Spinal cord (tissue), 10 donors: Measurements from ENCODE around the gene MRPL27. TPM values are rescaled to one million over a fixed set of nuclear protein-coding genes. Genes with fewer than 3 reads are reported as not detected.
"Not testable (repeated sequence)": the region's sequence is repeated elsewhere in the genome, so short reads cannot be mapped to it uniquely, and the experiment has no call there.

Source experiments
- DNase-seq, 6 donors: peaks; one replicate each; pipeline versions ENCODE4 v3.0.0 to v3.0.0-alpha.2; 2013 to 2015; ENCODE audit warnings: low spot score in 6 of 6, low read depth in 4 of 6
- H3K27ac ChIP-seq: one replicate; pipeline ENCODE4 v1.5.1; 2013; ENCODE audit warnings: low read depth, low read length, control low read depth
- H3K27me3 ChIP-seq: one replicate; pipeline ENCODE4 v1.6.1; 2013; ENCODE audit warnings: low read length; ENCODE audit not compliant: control insufficient read depth, insufficient read depth
- H3K36me3 ChIP-seq: one replicate; pipeline ENCODE4 v1.6.1; 2013; ENCODE audit warnings: low read length; ENCODE audit not compliant: control insufficient read depth, insufficient read depth
- H3K4me1 ChIP-seq: one replicate; pipeline ENCODE4 v1.6.1; 2013; ENCODE audit warnings: low read length; ENCODE audit not compliant: control insufficient read depth, insufficient read depth
- H3K4me3 ChIP-seq: one replicate; pipeline ENCODE4 v1.5.1; 2013; ENCODE audit warnings: low read depth, low read length, control low read depth
- H3K9me3 ChIP-seq: one replicate; pipeline ENCODE4 v1.6.1; 2013; ENCODE audit warnings: low read length; ENCODE audit not compliant: control insufficient read depth, insufficient read depth
- WGBS: methylation state at CpG from one replicate; pipeline ENCODE4 v1.1.5; 2013; ENCODE audit warnings: missing lambda C conversion rate; ENCODE audit not compliant: insufficient coverage; 5-methylcytosine and 5-hydroxymethylcytosine counted together
- long read RNA-seq, 4 donors: transcript quantifications; one replicate each; lab custom pipeline, GENCODE V29; 2026
- polyA plus RNA-seq, 2 donors: library from polyadenylated mRNA; unstranded; fragments of 120-200 nt; gene quantifications; one replicate each; pipeline ENCODE4 v1.2.1, GENCODE V29; 2013; ENCODE audit not compliant: insufficient read length in 2 of 2
- total RNA-seq, 2 donors: library from RNA; depleted of rRNA in 1 of 2; stranded (reverse); fragments of 120-200 nt in 1 of 2; fragments of >200 nt in 1 of 2; gene quantifications; one replicate each; pipeline versions ENCODE4 v1.2.3 to v1.2.4, GENCODE V29; 2013 to 2014
- donor health status: healthy.

The MRPL27 gene
- total RNA-seq (10 to 100 TPM; 45.3 to 98.7 TPM), polyA plus RNA-seq (10 to 100 TPM; 70.1 to 76.7 TPM)
- long read RNA-seq, donor 1, transcript MRPL27-201 (4 exons, 716 nt) = major isoform, 74 of 99 reads
- long read RNA-seq, donor 1, partial matches to known transcripts = 20 of 99 reads
- long read RNA-seq, donor 1, other reads (novel, unspliced or antisense) = 0 of 99 reads
- long read RNA-seq, donor 2, transcript MRPL27-201 (4 exons, 716 nt) = major isoform, 26 of 26 reads
- long read RNA-seq, donor 2, partial matches to known transcripts = 0 of 26 reads
- long read RNA-seq, donor 2, other reads (novel, unspliced or antisense) = 0 of 26 reads
- long read RNA-seq, donor 3, transcript MRPL27-201 (4 exons, 716 nt) = major isoform, 38 of 38 reads
- long read RNA-seq, donor 3, partial matches to known transcripts = 0 of 38 reads
- long read RNA-seq, donor 3, other reads (novel, unspliced or antisense) = 0 of 38 reads
- long read RNA-seq, donor 4, transcript MRPL27-202 (3 exons, 2,441 nt) = minor isoform, 5 of 110 reads
- long read RNA-seq, donor 4, transcript MRPL27-201 (4 exons, 716 nt) = major isoform, 81 of 110 reads
- long read RNA-seq, donor 4, partial matches to known transcripts = 21 of 110 reads
- long read RNA-seq, donor 4, other reads (novel, unspliced or antisense) = 0 of 110 reads

DNA sequence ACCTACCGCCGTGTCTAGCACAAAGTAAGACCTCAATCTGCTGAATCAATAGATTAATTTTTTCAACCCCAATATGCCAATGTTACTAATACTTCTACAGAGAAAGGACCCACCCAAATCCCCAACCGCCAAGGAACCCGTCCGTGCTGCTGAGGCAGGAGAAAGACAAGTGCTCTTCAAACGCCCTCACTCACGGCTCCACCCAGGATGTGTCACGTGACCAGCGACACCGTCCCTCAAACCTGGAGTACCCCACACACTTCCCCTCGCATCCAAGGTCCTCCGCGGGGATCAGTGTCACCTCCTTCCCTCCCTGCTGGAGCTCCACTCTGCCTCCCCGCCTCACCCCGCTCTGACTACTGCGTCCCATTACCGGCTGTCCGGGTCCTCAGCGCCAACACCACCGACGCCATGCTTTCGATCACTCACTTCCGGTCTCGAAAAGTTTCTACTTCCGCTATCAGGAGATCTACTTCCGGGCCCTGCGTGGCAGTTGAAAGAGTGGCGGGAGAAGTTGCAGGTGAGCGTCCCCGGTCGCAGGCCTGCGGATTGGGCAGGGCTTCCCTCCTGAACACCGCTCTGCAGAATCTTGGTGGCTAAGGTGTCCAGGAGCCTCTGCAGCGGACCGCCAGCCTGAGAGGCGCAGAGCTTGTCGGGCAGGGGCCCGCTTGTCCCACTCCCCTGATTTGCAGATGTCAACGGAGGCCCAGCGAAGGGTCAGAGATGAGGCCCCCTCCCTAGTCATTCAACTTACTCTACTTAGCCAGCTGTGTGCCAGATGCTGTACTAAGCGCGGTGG is at the start of gene MRPL27, which contains the start of gene EME1:
Gene MRPL27 (minus strand): TSS at position 427 of the 799 bp plus-strand sequence. CDS start 14 bp downstream, at position 413.
Gene EME1 (plus strand): TSS at position 472 of the 799 bp plus-strand sequence. CDS start 1,980 bp downstream, outside the sequence.
- Histone ChIP-seq H3K9me3 (no peaks in the 10 kb centered on the region), H3K27ac (peak within 1 kb of the TSS; percentile 96), H3K27me3 (no peaks in the 10 kb centered on the region), H3K4me1 (peaks cover 11% of the 10 kb centered on the region), H3K36me3 (peaks cover 20% of the 10 kb centered on the region), H3K4me3 (peak within 1 kb of the TSS; percentile 100)
- 0% methylated on average over 38 of the region's 42 CpGs for WGBS
- DNase-seq = peak; percentile 74 to 97 (median 92)

- H3K27ac ChIP-seq = no peak overlapping the region
- peaks cover 22% of the 10 kb centered on the region for H3K4me1 ChIP-seq
- no peaks in the 10 kb centered on the region for H3K9me3 ChIP-seq
- WGBS = no CpG with 5 or more reads among the region's 2 CpGs
- H3K36me3 ChIP-seq = no peaks in the 10 kb centered on the region
- H3K4me3 ChIP-seq = no peak overlapping the region
- no peaks in the 10 kb centered on the region for H3K27me3 ChIP-seq
- DNase-seq = no peak
Observed at GRCh38 chr17:50422738-50423137, 49.8 kb upstream of the MRPL27 start.

GRCh38 chr17:50421308-50422051 is 48.5 kb upstream of the MRPL27 start:
- Histone ChIP-seq H3K36me3 (no peaks in the 10 kb centered on the region), H3K9me3 (no peaks in the 10 kb centered on the region), H3K27ac (no peak overlapping the region), H3K4me1 (peaks cover 13% of the 10 kb centered on the region), H3K4me3 (peak overlapping the region; percentile 9), H3K27me3 (no peaks in the 10 kb centered on the region)
- DNase-seq = peak in 1 of 6 donors; percentile 41
- 0% methylated on average over 1 of the region's 3 CpGs for WGBS

DNA sequence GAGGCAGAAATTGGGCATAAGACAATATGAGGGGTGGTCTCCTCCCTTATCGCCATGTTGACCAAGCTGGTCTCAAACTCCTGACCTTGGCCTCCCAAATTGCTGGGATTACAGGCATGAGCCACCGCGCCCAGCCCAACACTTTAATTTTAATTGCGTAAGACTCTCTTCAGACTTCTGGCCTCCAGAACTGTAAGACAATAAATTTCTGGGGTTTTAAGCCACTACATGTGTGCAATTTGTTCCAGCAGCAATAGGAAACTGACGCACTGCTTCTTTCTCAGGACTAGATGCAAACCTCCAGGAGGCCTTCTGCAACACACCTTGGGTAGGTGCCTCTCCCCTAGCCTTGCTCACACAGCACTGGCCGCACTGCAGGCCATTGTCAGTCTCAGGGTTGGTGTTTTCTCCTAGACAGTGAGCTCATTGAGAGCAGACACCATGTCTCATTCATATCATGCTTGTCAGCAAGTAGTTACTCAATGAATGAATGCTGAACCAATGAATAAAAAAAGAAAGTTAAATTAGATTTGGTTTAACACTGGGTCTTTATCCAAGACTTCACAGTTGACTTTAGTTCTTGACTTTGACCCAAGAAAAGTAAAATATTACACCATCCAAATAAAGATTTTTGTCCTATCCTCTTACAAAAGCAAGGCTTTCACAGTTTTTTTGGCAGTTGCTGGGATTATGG is 47.6 kb upstream of the MRPL27 start:
- WGBS = 92% methylated on average over 4 of the region's 6 CpGs
- H3K9me3 ChIP-seq = no peaks in the 10 kb centered on the region
- peaks cover 5% of the 10 kb centered on the region for H3K4me1 ChIP-seq
- H3K4me3 ChIP-seq = no peak overlapping the region
- H3K27me3 ChIP-seq = no peaks in the 10 kb centered on the region
- H3K27ac ChIP-seq = no peak overlapping the region
- DNase-seq = no peak
- H3K36me3 ChIP-seq = no peaks in the 10 kb centered on the region

DNA sequence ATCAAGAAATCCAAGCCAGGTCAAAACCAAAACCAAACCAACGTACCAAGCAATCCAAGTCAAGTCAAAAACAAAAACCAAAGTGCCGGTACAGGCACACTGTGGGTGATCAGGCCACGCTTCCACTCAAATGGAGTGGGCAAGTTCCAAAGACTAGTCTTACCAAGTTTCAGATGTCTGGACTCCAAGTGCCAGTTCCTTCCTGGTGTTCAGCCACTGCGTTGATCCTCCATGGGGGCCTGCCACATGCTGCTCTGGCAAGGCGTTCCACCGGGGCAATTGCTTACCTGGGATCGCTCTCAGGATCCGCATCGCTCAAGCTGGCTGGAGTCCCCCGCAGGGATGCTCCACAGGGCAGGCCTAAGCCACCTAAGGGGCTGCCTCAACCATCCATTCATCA is 46.6 kb upstream of the MRPL27 start:
- not testable (repeated sequence) for H3K9me3 ChIP-seq, H3K36me3 ChIP-seq, H3K27ac ChIP-seq, H3K27me3 ChIP-seq, H3K4me1 ChIP-seq, DNase-seq, H3K4me3 ChIP-seq
- WGBS = 96% methylated on average over 10 of the region's 10 CpGs

DNA sequence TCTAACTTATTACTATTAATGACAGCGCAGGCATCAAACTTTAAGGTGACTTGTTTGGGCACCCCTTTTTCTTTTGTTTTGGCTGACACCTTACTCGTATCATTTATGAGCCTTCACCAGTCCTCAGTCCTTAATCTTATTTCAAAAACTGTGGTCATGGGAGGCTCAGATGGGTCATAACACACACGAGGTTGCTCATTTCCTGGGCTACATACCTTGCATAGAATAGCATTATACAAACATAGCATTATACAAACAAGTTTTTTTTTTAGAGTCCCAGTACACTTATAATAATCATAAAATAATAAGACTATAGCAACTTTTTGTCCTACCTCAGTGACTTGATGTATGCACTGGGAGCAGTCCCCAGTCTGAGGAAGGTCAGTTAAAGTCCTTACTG is 41.8 kb upstream of the MRPL27 start:
- Histone ChIP-seq H3K9me3 (no peaks in the 10 kb centered on the region), H3K27me3 (no peaks in the 10 kb centered on the region), H3K4me1 (no peaks in the 10 kb centered on the region), H3K4me3 (no peak overlapping the region), H3K27ac (no peak overlapping the region), H3K36me3 (no peaks in the 10 kb centered on the region)
- DNase-seq = no peak
- WGBS = 83% methylated on average over 2 of the region's 3 CpGs

DNA sequence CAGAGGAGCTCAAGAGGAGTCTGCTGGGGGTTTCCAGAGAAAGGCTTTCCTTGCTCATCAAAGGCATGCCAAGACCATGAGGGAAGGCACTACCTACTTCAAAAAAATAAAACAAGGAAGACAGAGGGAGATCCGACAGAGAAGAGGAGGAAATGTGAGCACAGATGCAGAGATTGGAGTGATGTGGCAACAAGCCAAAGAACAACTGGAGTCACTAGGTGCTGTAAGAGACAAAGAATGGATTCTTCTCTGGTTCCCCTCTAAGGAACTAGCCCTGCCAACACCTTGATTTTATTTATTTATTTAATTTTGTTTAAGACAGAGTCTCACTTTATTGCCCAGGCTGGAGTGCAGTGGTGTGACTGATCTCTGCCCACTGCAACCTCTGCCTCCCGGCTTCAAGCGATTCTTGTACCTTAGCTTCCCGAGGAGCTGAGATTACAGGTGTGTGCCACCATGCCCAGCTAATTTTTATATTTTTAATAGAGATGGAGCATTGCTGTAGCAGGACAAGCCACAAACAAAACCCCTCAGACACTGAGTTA is 39.3 kb upstream of the MRPL27 start:
- Histone ChIP-seq H3K9me3 (no peaks in the 10 kb centered on the region), H3K27ac (no peak overlapping the region), H3K4me1 (no peaks in the 10 kb centered on the region), H3K27me3 (no peaks in the 10 kb centered on the region), H3K4me3 (no peak overlapping the region), H3K36me3 (no peaks in the 10 kb centered on the region)
- WGBS = no CpG with 5 or more reads among the region's 4 CpGs
- DNase-seq = no peak

DNA sequence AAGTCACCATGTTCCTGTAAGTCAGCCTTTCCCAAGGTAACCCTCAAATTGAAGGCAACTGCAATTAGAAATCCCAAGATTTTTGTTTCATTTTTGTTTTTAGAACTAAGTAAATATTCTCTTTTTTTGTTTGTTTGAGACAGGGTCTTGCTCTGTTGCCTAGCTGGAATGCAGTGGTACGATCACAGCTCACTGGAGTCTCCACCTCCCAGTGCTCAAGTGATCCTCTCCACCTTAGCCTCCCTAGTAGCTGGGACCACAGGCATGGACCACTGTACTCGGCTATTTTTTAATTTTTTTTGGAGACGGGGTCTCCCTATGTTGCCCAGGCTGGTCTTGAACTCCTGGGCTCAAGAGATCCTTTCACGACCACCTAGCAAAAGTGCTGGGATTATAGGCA is 34.9 kb upstream of the MRPL27 start:
- DNase-seq = no peak
- Histone ChIP-seq H3K9me3 (no peaks in the 10 kb centered on the region), H3K27ac (no peak overlapping the region), H3K27me3 (no peaks in the 10 kb centered on the region), H3K36me3 (no peaks in the 10 kb centered on the region), H3K4me1 (no peaks in the 10 kb centered on the region), H3K4me3 (no peak overlapping the region)
- 89% methylated on average over 3 of the region's 4 CpGs for WGBS
